ENCODE data around the gene COPA. TPM values are rescaled to one million over a fixed set of nuclear protein-coding genes. Genes with fewer than 3 reads are reported as not detected.

COPA gene
- total RNA-seq, 2 experiments from 2014 or later, result 119 to 137 TPM

- Mint-ChIP-seq H3K9me3 (no peaks in the 10 kb centered on the region), H3K27ac (no peak overlapping the region), H3K4me3 (no peak overlapping the region), H3K27me3 (no peaks in the 10 kb centered on the region), H3K4me1 (peaks cover 3% of the 10 kb centered on the region), H3K36me3 (peaks cover 24% of the 10 kb centered on the region)
- DNase-seq (no peak), ATAC-seq (ENCODE audit: low read depth) (no peak)
- POLR2A ChIA-PET, result interaction anchor here (1.6 kb wide), 1 partner anchor 12 kb away, joined by 3 read pairs; no protein-coding TSS in a partner anchor
Measured at GRCh38 chr1:160239582-160240299, 103.3 kb downstream of the COPA start.

Other genes starting within 250 kb of the COPA start
- gene IGSF8, start 244.6 kb downstream of the COPA start, total RNA-seq, result 10 to 100 TPM; 39.8 to 44.6 TPM
- gene ATP1A2, start 227.5 kb downstream of the COPA start, total RNA-seq, result not detected
- gene ATP1A4, start 191.6 kb downstream of the COPA start, total RNA-seq, result not detected
- not detected for gene CASQ1, start 152.7 kb downstream of the COPA start, total RNA-seq
- 10 to 100 TPM; 27.5 to 28.3 TPM for gene PEA15, start 137.9 kb downstream of the COPA start, total RNA-seq
- 100 to 1,000 TPM; 147 to 150 TPM for gene DCAF8, start 80.7 kb downstream of the COPA start, total RNA-seq
- gene PEX19, start 58.1 kb downstream of the COPA start, total RNA-seq, result 10 to 100 TPM; 59.0 to 65.4 TPM
- 10 to 100 TPM; 66.6 to 67.1 TPM for gene NCSTN, start 133 bp upstream of the COPA start, total RNA-seq
- under 1 TPM; 0.33 to 0.43 TPM for gene NHLH1, start 23.8 kb upstream of the COPA start, total RNA-seq
- under 1 TPM; 0.06 to 0.34 TPM for gene VANGL2, start 57.3 kb upstream of the COPA start, total RNA-seq
- gene SLAMF6, start 180.0 kb upstream of the COPA start, total RNA-seq, result 10 to 100 TPM; 43.0 to 48.1 TPM
- gene CD84, start 236.2 kb upstream of the COPA start, total RNA-seq, result 10 to 100 TPM; 58.5 to 66.8 TPM

Data from activated naive CD8-positive, alpha-beta T cell treated with anti-CD3 and anti-CD28 coated beads, Interleukin-2, amount 10 ng/mL, durations not matched to agents 7 days and 5 days (primary cell).